Breast epithelium (tissue), 4 donors: ENCODE results near the gene CNGA4. TPM values are rescaled to one million over a fixed set of nuclear protein-coding genes. Genes with fewer than 3 reads are reported as not detected.

Experiments
- DNase-seq, 2 donors: peaks; one replicate each; pipeline ENCODE4 v3.0.0-alpha.2; 2019; ENCODE audit warnings: low spot score in 2 of 2
- H3K27ac ChIP-seq, 2 donors: fragments of 200-600 bp; sonication (generic) in 1 of 2; one replicate each; pipeline ENCODE4 v1.5.1; 2016 to 2019; ENCODE audit warnings: mild to moderate bottlenecking in 1 of 2
- H3K27me3 ChIP-seq, 2 donors: fragments of 200-600 bp; sonication (generic) in 1 of 2; one replicate each; pipeline versions ENCODE4 v1.5.1 to v1.6.0; 2017 to 2019; ENCODE audit warnings: control low read depth in 1 of 2, mild to moderate bottlenecking in 1 of 2
- H3K36me3 ChIP-seq: fragments of 200-600 bp; one replicate; pipeline ENCODE4 v1.5.1; 2019
- H3K4me1 ChIP-seq, 2 donors: fragments of 200-600 bp; sonication (generic); one replicate each; pipeline ENCODE4 v1.5.1; 2016 to 2019; ENCODE audit warnings: control low read depth in 1 of 2
- H3K4me3 ChIP-seq, 3 donors: fragments of 200-600 bp; sonication (generic); 1 replicate in 2 of 3; 2 replicates in 1 of 3; pipeline ENCODE4 v1.5.1; 2016 to 2019; ENCODE audit warnings: mild to moderate bottlenecking in 3 of 3, moderate library complexity in 2 of 3
- H3K9me3 ChIP-seq, 2 donors: fragments of 200-600 bp; sonication (generic) in 1 of 2; one replicate each; pipeline ENCODE4 v1.5.1; 2016 to 2019; ENCODE audit warnings: control low read depth in 1 of 2
- CTCF ChIP-seq, 3 donors: fragments of 450-650 bp; IDR thresholded peaks; one replicate each; pipeline ENCODE4 v1.5.1; 2016 to 2017; ENCODE audit warnings: antibody characterized with exemption in 3 of 3, mild to moderate bottlenecking in 3 of 3, moderate library complexity in 3 of 3
- POLR2A ChIP-seq: fragments of 450-650 bp; IDR thresholded peaks from one replicate; pipeline ENCODE4 v1.6.1; 2016; ENCODE audit warnings: antibody characterized with exemption, mild to moderate bottlenecking, moderate library complexity
- POLR2AphosphoS5 ChIP-seq, 3 donors: sonication (generic); formaldehyde crosslinking; IDR thresholded peaks; one replicate each; pipeline ENCODE4 v1.6.1; 2017; ENCODE audit warnings: antibody characterized with exemption in 3 of 3
- intact Hi-C: fragments of 100-400 bp; cut with DNase I; formaldehyde crosslinking; loops from one replicate; pipeline ENCODE4 v1.15.1; 2023; ENCODE audit warnings: low total_unique reads
- total RNA-seq, 3 donors: library from RNA; depleted of rRNA; stranded (reverse); fragments of >200 nt; gene quantifications; one replicate each; pipeline ENCODE4 v1.1.0, GENCODE V29; 2016

CNGA4 gene
- total RNA-seq, 3 donors from 2014 or later: 0.29 to 0.48 TPM; not detected in 1

GRCh38 chr11:6203327-6203726 lies 35.6 kb upstream of the CNGA4 start:
- intact Hi-C loops: no loop called here
- no peak overlapping the region for H3K27ac ChIP-seq
- no peaks in the 10 kb centered on the region for H3K36me3 ChIP-seq
- DNase-seq: no peak
- H3K27me3 ChIP-seq: no peaks in the 10 kb centered on the region
- no peak overlapping the region for H3K4me3 ChIP-seq
- no peak for TF ChIP-seq POLR2A
- H3K9me3 ChIP-seq: no peaks in the 10 kb centered on the region
- no peaks in the 10 kb centered on the region for H3K4me1 ChIP-seq

GRCh38 chr11:6204706-6205105 lies 34.2 kb upstream of the CNGA4 start:
- Histone ChIP-seq H3K4me1 (no peaks in the 10 kb centered on the region), H3K36me3 (no peaks in the 10 kb centered on the region), H3K4me3 (no peak overlapping the region), H3K27ac (no peak overlapping the region), H3K9me3 (no peaks in the 10 kb centered on the region), H3K27me3 (no peaks in the 10 kb centered on the region)
- intact Hi-C loops: no loop called here
- TF ChIP-seq CTCF (IDR thresholded peaks at IDR 0.05): no peak
- TF ChIP-seq POLR2A: no peak
- no peak for TF ChIP-seq POLR2AphosphoS5 (IDR thresholded peaks at IDR 0.05)
- no peak for DNase-seq

- no peaks in the 10 kb centered on the region for H3K9me3 ChIP-seq
- TF ChIP-seq POLR2AphosphoS5 (IDR thresholded peaks at IDR 0.05): no peak
- TF ChIP-seq POLR2A: no peak
- no peak for TF ChIP-seq CTCF (IDR thresholded peaks at IDR 0.05)
- H3K36me3 ChIP-seq: no peaks in the 10 kb centered on the region
- intact Hi-C loops: no loop called here
- H3K4me3 ChIP-seq: no peak within 1 kb of the TSS
- no peak within 1 kb of the TSS for H3K27ac ChIP-seq
- H3K27me3 ChIP-seq: no peaks in the 10 kb centered on the region
- H3K4me1 ChIP-seq: no peaks in the 10 kb centered on the region
- no peak for DNase-seq
These were observed 33.5 kb upstream of the CNGA4 start, which contains the start of gene C11orf42 for GRCh38 chr11:6205366-6205765. Gene C11orf42, plus strand, starts transcription at chr11:6205557. Its CDS starts 59 bp downstream, at chr11:6205616.

- H3K4me3 ChIP-seq: no peak overlapping the region
- no peak for DNase-seq
- intact Hi-C loops: no loop called here
- H3K27me3 ChIP-seq: no peaks in the 10 kb centered on the region
- H3K36me3 ChIP-seq: peaks cover 6% of the 10 kb centered on the region
- TF ChIP-seq POLR2A (no peak), POLR2AphosphoS5 (IDR thresholded peaks at IDR 0.05) (no peak), CTCF (IDR thresholded peaks at IDR 0.05) (no peak)
- H3K9me3 ChIP-seq: no peaks in the 10 kb centered on the region
- H3K4me1 ChIP-seq: no peaks in the 10 kb centered on the region
- H3K27ac ChIP-seq: no peak overlapping the region
These were observed 32.3 kb upstream of the CNGA4 start for GRCh38 chr11:6206456-6207180.

- no peaks in the 10 kb centered on the region for H3K9me3 ChIP-seq
- peaks cover 11% of the 10 kb centered on the region for H3K36me3 ChIP-seq
- TF ChIP-seq POLR2A (no peak), CTCF (IDR thresholded peaks at IDR 0.05) (no peak), POLR2AphosphoS5 (IDR thresholded peaks at IDR 0.05) (no peak)
- no peaks in the 10 kb centered on the region for H3K27me3 ChIP-seq
- H3K4me3 ChIP-seq: no peak overlapping the region
- intact Hi-C loops: no loop called here
- no peak overlapping the region for H3K27ac ChIP-seq
- H3K4me1 ChIP-seq: no peaks in the 10 kb centered on the region
- no peak for DNase-seq
These were observed 29.1 kb upstream of the CNGA4 start for GRCh38 chr11:6209801-6210200.
